H1 (cell line): ENCODE results near the gene PSG2.
"Not testable (repeated sequence)": the region's sequence is repeated elsewhere in the genome, so short reads cannot be mapped to it uniquely, and the experiment has no call there.

Experiments
- CREB1 ChIP-seq: IDR thresholded peaks from 2 replicates; pipeline ENCODE4 v1.6.1; 2012; ENCODE audit warnings: inconsistent platforms
- CTCF ChIP-seq, 3 experiments: IDR thresholded peaks; 1 replicate in 2 of 3; 2 replicates in 1 of 3; pipeline versions ENCODE4 v1.5.1 to v1.6.1; 2011; ENCODE audit warnings: low read length in 3 of 3, mild to moderate bottlenecking in 3 of 3, inconsistent platforms in 2 of 3, low read depth in 1 of 3, moderate library complexity in 1 of 3; ENCODE audit not compliant: insufficient read depth in 1 of 3; ENCODE audit errors: control extremely low read depth in 1 of 3
- EZH2 ChIP-seq: fragments of 200-600 bp; sonication (generic); IDR thresholded peaks from 2 replicates; pipeline ENCODE4 v1.7.1; 2012; ENCODE audit warnings: low read depth, mild to moderate bottlenecking, moderate library complexity, low read length, inconsistent platforms; ENCODE audit not compliant: severe bottlenecking
- GTF2F1 ChIP-seq: IDR thresholded peaks from 2 replicates; pipeline ENCODE4 v1.6.1; 2012; ENCODE audit warnings: low read depth, low read length, improper control_type of control experiment, borderline replicate concordance
- KDM4A ChIP-seq: IDR thresholded peaks from one replicate; pipeline ENCODE4 v1.7.1; 2012; ENCODE audit warnings: low read depth, mild to moderate bottlenecking, moderate library complexity, low read length, inconsistent platforms; ENCODE audit not compliant: severe bottlenecking
- KDM5A ChIP-seq: fragments of 200-600 bp; IDR thresholded peaks from 2 replicates; pipeline ENCODE4 v1.7.1; 2012; ENCODE audit warnings: mild to moderate bottlenecking, low read length, inconsistent platforms, mixed read lengths
- POLR2A ChIP-seq, 2 experiments: IDR thresholded peaks; 1 replicate in 1 of 2; 2 replicates in 1 of 2; pipeline ENCODE4 v1.6.1; 2011; ENCODE audit warnings: low read depth in 2 of 2, low read length in 2 of 2, mild to moderate bottlenecking in 2 of 2; ENCODE audit errors: control extremely low read depth in 1 of 2
- POLR2AphosphoS5 ChIP-seq: IDR thresholded peaks from 2 replicates; pipeline ENCODE4 v1.6.1; 2011; ENCODE audit warnings: low read depth, low read length
- TAF7 ChIP-seq: optimal IDR thresholded peaks from 2 replicates; pipeline ENCODE3; 2011; ENCODE audit warnings: low read depth, mild to moderate bottlenecking, inconsistent platforms, low read length, moderate library complexity, borderline replicate concordance
- ZNF274 ChIP-seq: IDR thresholded peaks from 2 replicates; pipeline ENCODE4 v1.7.0; 2012; ENCODE audit warnings: low read length, borderline replicate concordance; ENCODE audit errors: extremely low read depth

- TF ChIP-seq POLR2AphosphoS5; KDM4A; GTF2F1; ZNF274; CREB1; KDM5A; EZH2; CTCF (IDR thresholded peaks at IDR 0.05; ENCODE audit: control extremely low read depth in 1 of 3, insufficient read depth in 1 of 3, low read depth in 1 of 3, low read length in 3 of 3); POLR2A (IDR thresholded peaks at IDR 0.05; ENCODE audit: control extremely low read depth in 1 of 2, low read depth in 2 of 2, low read length in 2 of 2); TAF7: not testable (repeated sequence)
Observed at GRCh38 chr19:43060254-43060653, 22.2 kb downstream of the PSG2 start.
